OCI-LY3 (cell line): ENCODE measurements around the gene ATP6V1A.

ENCODE experiments used
- EZH2phosphoT487 ChIP-seq: fragments of 200-600 bp; shearing (Covaris generic); IDR thresholded peaks from 2 replicates; pipeline ENCODE4 v1.6.1; 2018; ENCODE audit warnings: antibody characterized with exemption, mixed run types, low read depth
- TF ChIP-seq, protein P1 (sequence below): fragments of 200-600, 300-600 bp; sonication (generic); IDR thresholded peaks from 2 replicates; pipeline ENCODE4 v1.5.1; 2014; ENCODE audit warnings: antibody characterized with exemption, low read length, low read depth

- TF ChIP-seq, protein P1, sequence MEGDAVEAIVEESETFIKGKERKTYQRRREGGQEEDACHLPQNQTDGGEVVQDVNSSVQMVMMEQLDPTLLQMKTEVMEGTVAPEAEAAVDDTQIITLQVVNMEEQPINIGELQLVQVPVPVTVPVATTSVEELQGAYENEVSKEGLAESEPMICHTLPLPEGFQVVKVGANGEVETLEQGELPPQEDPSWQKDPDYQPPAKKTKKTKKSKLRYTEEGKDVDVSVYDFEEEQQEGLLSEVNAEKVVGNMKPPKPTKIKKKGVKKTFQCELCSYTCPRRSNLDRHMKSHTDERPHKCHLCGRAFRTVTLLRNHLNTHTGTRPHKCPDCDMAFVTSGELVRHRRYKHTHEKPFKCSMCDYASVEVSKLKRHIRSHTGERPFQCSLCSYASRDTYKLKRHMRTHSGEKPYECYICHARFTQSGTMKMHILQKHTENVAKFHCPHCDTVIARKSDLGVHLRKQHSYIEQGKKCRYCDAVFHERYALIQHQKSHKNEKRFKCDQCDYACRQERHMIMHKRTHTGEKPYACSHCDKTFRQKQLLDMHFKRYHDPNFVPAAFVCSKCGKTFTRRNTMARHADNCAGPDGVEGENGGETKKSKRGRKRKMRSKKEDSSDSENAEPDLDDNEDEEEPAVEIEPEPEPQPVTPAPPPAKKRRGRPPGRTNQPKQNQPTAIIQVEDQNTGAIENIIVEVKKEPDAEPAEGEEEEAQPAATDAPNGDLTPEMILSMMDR: no peak
- no peak for TF ChIP-seq EZH2phosphoT487
These were observed 101.0 kb downstream of the ATP6V1A start for GRCh38 chr3:113847664-113848461.
